T-helper 2 cell treated with Interferon-gamma antibody and Interleukin-4, amounts not matched to agents 100 ng/mL and 5 ng/mL, for 36 hours (primary cell): ENCODE data around the gene CCSAP. TPM values are rescaled to one million over a fixed set of nuclear protein-coding genes. Genes with fewer than 3 reads are reported as not detected.
"Not testable (repeated sequence)": the region's sequence is repeated elsewhere in the genome, so short reads cannot be mapped to it uniquely, and the experiment has no call there.

Source experiments
- intact Hi-C: fragments of 100-400 bp; cut with micrococcal nuclease; formaldehyde crosslinking; loops from one replicate; pipeline ENCODE4 v1.15.1; 2023
- total RNA-seq: library from RNA; stranded (reverse); gene quantifications from 2 replicates; pipeline ENCODE4 v1.2.3, GENCODE V29; 2022

CCSAP gene
- total RNA-seq, 1 donor from 2014 or later: 10.0 TPM

DNA sequence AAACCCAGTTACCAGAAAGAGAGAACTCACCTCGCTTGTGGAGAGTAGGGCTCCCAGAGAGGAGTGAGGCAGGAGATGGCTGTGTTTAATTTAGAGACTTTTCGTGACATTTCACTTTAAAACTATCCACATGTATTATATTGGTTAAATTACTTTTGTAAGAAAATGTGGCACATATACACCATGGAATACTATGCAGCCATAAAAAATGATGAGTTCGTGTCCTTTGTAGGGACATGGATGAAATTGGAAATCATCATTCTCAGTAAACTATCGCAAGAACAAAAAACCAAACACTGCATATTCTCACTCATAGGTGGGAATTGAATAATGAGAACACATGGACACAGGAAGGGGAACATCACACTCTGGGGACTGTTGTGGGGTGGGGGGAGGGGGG, 51.2 kb downstream of the CCSAP start:
- intact Hi-C loops: not testable (repeated sequence)

DNA sequence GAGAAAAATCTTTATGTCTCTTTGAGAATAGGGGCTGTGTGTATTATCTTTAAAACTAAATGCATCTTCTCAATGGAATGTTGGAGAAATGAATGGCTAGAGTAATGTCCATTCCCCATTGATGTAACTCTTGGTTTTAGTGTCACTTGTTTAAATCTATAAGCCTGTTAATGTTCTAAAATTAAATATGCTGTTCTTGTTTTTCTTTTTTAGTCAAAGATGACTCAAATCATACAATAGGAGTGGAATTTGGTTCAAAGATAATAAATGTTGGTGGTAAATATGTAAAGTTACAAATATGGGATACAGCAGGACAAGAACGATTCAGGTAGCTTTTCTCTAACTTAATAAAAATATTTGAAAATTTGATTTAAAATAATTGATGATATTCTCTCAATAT, 54.3 kb downstream of the CCSAP start:
- intact Hi-C loops: no loop called here

DNA sequence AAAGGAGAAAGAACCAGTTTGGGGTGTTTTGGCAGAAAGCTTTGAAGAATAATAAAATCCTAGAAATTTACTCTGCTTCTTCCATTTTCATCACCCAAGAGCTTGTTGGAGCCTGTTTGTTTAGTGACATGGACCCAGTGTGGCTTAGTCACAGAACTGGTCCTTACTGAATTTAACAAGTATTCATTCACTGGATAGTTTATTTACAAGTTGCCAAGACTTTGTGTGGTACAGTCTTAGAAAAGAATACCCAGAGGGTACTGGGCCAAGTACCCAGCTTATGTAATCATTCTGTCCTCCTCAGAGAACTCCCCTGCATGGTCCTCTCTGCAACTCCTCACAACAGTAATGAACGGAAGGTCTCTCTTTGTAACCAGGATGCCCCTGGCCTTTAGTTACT, 55.6 kb downstream of the CCSAP start:
- intact Hi-C loops: no loop called here

DNA sequence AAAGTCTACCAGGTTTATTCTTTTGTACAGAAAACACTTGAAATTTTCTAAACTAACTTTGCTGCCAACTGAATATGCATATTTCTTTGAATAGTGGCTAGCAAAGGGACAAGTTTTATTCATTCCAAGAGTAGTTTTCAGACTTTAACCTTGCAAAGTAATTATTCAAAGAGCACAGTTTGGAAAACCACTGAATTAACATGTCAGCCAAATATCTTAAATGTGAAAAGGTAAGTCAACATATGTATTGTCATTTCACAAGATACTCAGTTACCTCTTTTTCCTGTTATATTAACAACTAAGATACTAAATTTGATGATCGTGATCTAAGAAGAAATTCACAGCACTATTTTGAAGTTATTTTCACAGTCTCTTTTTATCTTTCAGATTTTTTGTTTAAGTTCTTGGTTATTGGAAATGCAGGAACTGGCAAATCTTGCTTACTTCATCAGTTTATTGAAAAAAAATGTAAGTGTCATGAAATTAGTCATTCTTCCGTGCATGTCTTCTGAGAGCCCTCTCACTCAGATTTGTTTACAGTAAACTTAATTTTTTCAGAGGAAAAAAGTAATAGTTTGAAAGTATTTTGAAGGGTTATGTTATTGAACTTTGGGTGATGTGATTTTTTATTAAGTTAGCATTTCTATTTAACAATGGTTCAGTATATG, 56.6 kb downstream of the CCSAP start:
- intact Hi-C loops: no loop called here

DNA sequence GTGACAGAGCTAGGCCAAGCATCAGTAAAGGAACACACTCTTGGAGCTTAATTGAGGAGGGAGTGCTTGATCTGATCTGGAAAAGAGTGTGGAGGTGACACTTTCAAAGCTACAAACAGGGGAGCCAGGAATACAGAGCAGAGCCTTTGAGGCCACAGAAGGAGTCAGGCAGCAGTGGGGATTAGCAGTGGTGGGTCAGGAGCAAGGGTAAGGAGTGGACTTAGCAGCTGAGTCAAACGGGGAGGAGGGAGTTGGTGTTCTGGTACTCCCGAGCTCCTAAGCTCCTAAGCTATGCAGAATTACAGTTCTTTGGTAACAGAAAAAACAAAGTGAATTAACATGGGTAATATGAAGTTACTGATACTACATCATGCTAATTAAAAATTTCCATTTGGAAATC, 57.4 kb downstream of the CCSAP start:
- intact Hi-C loops: no loop called here

DNA sequence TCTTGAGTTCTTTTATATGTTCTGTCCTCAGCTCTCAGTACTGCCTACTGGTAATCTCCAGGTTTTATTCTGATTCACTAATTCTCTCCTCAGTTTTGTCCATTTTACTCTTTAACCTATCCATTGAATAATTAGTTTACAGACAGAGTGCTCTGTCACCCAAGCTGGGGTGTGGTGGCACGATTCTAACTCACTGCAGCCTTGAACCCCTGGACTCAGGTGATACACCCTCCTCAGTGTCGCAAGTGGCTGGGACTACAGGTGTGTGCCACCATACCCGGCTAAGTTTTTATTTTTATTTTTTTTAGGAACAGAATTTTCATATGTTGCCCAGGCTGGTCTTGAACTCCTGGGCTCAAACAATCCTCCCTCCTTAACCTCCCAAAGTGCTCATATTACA, 58.0 kb downstream of the CCSAP start:
- intact Hi-C loops: no loop called here

DNA sequence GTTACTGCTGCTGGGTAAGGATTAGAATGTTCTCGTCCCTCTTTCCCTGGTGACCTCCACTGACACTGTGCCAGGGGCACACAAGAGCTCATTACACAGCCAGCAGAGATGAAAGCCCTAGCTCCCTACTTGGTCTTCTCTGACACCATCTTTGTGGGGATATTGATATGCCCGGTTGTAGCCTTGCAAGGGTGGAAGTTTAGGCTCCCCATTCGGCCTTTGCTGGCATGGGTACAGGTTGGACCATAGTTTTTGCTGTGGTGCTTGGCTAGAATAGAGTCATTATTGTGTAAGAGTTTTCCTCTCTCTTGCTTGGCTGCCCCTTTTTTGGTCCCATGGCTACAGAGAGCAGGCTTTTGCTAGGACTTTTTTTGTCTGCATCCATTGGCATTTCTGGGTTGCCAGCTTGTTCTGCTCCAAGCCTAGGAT, 59.6 kb downstream of the CCSAP start:
- intact Hi-C loops: no loop called here

DNA sequence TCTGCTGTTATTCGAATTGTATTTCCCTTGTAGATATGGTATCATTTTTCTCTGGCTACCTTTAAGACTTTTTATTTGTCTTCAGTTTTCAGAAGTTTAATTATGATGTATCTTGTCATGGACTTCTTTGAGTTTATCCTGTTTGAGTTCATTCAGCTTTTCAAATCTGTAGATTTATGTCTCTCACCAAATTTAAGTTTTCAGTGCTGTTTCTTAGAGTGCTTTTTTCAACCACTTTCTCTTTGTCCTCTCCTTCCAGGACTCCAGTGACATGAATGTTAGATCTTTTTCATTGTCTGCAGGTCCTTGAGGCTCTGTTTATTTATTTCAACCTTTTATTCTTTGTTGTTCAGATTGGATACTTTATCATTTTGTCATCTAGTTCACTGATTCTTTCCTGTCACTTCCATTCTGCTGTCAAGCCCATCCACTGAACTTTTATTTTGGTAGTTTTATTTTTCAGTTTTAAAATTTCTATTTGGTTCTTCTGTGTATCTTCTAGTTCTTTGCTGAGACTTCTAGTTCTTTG, 60.5 kb downstream of the CCSAP start:
- intact Hi-C loops: no loop called here

DNA sequence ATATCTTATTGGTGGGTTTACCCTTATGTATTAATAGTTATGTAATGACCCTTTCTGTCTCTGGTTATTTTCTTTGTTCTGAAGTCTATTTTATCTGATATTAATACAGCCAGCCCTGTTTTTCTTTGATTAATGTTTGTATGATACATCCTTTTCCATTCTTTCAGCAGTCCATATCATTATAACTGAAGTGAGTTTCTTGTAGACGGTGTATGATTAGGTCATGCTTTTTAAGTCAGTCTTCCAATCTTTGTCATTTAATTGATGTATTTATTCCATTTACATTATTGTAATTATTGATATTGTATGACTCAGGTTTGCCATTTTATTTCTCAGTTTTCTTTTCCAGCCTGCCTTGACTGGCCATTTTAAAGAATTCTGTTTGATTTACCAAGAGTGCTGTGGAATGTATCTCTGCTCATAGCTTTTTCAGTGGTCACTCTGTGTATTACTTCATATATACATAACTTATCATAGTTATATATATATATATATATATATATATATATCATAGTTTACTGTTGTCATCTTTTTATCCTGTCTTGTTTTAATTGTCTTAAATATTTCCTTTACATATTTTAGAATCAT, 61.4 kb downstream of the CCSAP start:
- intact Hi-C loops: no loop called here

DNA sequence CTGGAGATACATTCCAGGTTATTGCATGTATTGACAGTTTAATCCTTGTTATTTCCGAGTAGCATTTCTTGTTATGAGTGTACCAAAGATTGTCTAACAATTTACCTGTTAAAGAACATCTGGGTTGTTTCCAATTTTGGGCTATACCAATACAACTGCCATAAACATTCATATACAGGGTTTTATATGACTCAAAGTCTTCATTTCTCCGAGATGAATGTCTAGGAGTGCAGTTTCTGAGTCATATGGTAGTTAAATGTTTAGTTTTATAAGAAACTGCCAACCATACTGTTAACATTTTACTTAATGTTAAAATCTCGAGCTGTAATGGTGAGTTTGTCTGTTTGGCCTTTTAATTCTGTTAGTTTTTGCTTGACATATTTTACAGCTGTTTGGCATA, 61.9 kb downstream of the CCSAP start:
- intact Hi-C loops: no loop called here

DNA sequence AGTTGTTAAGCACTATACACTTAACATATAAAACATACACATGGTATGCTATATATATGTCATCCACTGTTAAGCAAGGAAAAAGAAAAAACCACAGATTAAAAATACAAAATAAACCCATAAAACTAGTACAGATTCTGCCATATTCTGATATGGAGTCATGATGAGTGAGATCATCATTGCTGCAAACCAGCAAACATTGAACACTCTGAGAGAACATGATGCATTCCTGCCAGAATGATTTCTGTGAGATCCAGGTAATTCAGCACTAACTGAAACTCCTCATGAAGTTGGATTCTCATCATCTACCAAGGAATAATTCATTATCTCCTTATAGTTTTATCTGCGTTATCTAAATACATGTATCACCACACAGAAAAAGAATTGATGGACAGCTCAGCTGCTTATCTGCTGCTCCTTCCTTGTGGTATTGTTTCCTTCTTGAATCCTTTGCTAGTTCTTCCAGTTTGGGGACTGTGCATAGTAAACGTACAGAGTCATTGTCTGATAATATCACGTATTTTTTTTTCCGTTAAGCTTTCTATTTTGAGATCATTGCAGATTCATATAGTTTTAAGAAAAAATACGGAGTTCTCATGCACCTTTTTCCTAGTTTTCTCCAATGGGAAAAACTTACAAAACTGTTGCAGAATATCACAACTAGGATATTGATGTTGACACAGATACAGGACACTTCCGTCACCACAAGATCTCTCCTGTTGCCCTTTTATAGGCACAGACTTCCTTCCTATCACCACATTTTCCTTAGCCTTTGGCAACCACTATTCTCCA, 62.6 kb downstream of the CCSAP start:
- intact Hi-C loops: no loop called here

DNA sequence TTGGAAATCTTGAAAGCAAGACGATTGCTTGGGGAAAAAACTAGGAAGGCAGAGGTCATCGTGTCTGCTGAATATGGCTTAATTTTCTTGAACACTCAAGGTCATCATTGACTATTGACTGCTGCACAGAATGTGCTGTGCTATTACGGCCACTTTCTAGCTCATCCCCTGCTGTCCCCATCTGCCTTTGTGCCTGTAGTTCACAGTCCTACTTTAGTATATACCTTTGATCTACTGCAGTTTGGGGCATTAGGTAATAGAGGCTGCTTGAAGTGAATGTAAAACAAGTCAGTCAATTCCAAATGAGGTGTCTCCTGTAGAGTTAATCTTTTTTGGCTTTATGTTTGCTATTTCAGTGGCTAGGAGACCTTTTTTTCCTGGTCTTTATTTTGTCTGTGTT, 63.6 kb downstream of the CCSAP start:
- intact Hi-C loops: no loop called here

DNA sequence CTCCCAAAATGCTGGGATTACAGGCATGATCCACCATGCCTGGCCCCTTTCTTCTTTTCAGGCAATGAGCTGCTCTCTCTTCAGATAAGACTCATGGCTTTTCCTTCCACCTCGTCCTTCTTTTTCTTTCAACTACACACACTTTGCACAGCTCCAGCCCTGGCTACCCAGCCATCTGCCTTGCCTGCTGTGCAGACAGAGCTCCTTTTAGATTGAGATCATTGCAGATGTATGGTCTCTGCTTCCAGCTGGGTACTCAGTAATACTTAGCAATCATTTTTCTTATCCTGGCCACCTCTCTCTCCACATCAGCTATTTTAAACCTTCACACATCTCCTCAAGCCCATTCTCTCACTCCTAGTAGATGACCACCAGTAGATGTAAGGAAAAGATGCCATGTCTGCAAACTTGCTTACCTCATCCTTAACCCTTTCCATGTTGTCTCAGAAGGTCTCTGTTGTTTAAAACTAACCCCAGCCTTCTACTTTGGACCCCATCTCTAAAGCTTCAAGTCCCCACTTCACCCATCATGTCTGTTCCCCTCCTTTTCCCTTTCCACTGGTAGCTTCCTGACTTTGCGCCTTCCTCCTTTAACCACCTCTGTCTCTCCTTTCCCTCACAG, 64.6 kb downstream of the CCSAP start:
- intact Hi-C loops: no loop called here

DNA sequence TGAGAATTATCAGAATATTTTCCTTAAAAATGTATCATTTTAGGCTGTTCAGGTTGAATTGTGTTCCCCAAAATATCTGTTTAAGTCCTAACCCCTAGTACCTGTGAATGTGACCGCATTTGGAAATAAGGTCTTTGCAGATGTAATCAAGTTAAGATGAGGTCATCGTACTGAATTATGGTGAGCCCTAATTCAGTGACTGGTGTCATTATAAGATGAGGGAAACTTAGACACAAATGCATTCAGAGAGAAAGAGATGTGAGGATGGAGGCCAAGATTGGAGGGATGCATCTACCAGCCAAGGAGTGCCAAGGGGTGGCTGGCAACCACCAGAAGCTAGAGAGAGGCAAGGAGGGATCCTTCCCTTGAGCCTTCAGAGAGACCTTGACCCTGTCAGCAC, 67.8 kb downstream of the CCSAP start:
- intact Hi-C loops: no loop called here

DNA sequence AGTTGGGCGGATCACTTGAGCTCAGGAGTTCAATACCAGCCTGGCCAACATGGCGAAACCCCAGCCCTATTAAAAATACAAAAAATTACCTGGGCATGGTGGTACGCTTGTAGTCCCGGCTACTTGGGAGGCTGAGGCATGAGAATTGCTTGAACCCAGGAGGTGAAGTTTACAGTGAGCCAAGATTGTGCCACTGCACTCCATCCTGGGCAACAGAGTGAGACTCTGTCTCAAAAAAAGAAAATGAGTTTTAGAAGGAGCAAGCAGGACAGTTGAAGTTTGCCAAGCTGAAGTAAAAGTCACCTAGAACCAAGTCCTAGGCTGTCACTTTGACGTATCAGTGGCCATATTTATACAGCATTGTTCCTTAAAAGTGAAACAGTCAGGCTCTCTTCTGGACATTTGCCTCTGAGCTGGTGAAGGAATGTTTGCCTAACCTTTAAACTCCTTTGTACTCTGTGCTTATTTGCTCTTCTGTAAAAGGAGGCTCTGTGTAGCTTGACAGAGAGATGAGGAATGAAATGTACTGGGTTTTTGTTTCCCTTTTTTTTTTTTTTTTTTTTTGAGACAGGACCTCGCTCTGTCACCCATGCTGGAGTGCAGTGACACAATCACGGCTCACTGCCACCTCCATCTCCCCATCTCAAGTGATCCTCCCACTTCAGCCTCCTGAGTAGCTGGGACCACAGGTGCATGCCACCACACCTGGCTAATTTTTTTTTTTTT, 69.2 kb downstream of the CCSAP start:
- intact Hi-C loops: loop anchor here (5.0 kb wide), 3 partner anchors 169 to 284 kb away; partner anchors contain the start of genes ABCB10 and NUP133

DNA sequence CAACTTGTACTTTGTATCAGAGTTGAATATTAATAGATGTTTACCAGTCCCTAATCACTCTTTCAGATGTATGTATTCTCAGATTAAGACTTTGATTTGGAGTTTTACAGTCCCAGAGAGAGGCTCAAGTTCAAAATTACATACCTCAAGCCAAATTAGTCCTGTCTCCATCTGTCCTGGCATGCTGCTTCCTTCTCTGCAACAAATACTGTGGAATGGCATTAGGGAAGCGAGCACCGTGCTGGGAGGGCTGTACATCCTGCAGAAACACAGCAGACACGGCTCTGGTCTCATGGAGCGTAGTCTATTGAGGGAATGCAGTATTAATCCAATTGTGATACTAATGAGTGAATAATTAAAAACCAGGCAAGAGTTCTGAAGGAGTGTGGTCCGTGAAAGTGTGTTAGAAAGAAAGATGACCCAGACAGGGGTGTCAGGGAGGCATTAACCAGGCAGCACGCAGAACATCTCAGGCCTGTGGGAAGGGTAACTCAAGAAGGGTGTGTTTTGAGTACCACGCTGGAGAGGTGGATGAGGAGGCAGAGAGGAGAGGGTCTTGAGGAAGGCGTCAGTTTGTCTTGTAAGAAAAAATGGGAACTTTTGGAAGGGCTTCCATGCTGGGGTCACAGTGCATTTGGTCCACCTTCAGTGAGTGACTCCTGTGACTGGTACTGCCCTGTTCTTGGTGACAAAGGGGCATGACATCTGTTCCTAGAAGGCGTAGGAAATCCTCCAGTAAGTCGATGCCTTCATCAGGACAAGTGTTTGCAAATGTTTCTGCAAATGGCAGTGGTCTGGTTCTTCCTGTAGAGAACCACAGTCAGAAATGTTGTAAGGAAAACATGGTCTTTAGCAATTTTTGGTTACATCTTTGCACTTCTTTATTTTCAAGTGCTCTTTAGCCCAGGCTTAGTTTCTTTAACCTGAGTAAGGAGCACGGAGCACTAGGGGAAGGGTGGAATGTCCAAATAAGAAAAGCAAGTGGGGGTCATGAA, 70.4 kb downstream of the CCSAP start:
- intact Hi-C loops: loop anchor here (5.0 kb wide), 3 partner anchors 170 to 285 kb away; partner anchors contain the start of genes ABCB10 and NUP133

DNA sequence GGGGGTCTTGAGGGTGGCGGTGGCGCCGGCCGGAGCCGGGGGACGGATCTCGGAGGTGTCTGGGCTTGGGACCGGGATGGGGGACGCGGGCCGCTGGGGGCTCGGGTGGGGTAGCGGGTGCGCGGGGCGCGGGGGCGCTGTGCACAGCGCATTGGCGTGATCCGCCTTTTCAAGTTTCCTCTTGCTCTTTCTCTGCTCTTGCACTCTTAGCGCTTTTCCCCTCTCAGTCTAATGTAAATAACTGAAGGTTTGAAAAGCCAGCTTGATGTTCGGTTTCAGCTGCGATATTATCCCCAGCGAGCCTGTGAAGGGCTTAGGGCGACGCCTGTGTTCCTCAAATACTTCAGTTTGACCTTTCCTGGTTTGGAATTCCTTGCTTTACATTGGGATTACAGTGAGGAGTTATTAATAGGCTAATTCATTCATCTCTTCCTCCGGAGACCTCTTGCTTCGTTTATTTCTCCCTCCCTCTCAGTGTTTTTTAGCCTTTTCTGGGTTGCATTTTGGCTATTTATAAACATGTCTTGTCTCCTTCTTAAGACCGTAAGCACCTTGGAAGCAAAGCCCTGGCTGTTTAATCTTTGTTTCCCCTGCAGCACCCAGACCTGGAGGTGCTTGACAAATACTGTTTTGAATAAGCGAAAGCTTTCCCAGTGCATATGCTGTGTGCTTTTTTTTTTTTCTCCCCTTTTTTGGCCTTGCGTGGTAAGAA, 71.2 kb downstream of the CCSAP start:
- intact Hi-C loops: loop anchor here (1.0 to 5.0 kb wide), 6 partner anchors 18 to 353 kb away; partner anchors contain the start of genes ABCB10 and NUP133
